ENCODE measurements around the gene SLC12A8.

SLC12A8 gene

DNA sequence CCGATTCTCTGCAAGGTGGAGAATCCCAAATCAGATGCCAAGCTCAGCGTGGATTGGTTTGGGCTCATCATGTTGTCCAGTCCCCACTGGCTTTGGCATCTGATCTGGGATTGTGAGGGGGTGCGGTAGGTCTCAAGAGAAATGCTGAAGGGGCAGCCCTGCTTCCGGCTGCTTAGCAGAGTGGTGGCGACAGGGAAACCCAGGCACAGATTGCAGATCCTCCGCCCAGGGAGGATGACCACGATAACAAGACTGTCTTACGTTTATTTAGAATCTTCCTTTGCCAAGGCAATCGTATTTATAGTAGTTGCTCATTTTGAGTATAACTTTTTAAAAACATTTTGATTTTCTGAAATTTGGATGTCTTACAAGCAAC, 61.1 kb downstream of the SLC12A8 start:
- DNase-seq: no peak

DNA sequence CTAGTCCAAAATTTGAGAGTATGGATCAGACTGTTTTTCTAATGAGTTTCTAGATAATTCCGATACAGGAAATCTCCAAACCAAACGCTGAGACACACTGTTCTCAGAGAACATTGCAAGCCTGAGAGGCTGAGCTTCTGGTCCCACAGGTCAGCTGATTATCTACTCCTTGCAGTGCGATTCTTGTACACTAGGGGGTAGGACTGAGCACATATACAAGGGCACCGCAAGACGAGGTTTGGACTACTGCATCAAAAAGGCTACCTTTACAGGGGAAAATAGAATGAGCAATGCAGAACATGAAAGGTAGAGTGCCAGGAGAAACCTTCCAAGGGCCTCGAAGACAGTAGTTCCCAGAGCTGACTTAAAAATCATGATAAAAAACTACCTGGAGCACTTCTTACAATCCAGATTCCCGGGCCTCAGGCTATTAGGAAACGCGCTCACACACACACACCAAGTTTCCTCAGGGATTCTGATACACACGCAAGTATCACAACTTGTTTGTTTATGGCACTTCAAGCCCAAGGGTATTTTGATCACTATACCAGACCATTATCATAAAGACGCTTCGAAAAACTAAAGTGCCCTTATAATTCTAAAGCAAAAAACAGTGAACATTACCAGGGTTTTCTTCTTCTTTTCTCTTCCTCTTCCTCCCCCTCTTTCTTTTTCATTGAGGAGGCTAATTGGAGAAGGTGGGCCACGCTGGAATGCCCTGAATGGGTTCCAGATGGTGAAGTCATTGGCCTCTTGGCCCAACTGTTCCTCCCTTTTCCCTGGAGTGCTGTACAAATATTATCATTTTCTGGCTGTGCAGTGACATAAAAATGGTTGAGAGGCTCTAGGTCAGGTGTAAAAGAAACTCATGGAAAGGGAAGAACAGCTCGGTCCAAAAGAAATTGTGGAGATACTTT, 61.8 kb downstream of the SLC12A8 start:
- DNase-seq: peak; percentile 67 to 73

DNA sequence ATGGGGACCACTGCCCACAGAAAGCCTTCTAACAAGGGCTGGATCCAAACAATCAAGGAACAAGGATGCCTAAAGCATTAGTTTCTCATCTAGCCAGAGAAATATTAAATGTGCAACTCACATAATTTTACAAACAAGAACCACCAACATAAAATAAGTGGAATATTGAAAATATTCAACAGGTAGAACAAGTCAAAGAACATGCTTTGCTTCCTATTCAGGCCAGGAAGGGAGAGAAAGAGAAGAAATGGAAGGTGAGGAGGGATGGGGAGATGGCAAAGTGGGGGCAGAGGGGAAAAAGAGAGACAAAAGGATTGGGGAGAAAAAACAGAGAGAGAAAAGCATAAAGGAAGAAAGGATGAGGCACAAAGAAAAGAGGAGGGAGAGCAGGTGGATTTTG, 63.1 kb downstream of the SLC12A8 start:
- no peak for DNase-seq

DNA sequence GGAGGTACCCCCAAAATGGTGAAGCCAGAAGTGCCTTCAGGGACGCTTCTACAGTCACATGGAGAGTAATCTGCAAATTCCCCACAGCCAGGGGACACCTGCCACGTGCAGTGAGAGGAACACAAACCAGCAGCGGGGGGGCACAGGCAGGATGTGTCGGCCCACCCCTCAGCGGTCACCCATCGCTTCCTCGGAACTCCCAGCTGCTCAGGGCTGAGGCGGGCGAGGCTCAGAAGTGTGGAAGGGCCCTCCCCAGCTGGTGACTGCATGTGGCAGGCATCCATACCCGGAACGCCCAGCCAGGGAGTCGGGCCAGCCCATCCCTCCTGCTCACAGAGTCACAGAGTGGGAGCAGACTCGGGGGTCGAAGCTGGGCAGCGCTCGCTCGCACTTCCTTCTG, 63.7 kb downstream of the SLC12A8 start:
- DNase-seq: no peak

DNA sequence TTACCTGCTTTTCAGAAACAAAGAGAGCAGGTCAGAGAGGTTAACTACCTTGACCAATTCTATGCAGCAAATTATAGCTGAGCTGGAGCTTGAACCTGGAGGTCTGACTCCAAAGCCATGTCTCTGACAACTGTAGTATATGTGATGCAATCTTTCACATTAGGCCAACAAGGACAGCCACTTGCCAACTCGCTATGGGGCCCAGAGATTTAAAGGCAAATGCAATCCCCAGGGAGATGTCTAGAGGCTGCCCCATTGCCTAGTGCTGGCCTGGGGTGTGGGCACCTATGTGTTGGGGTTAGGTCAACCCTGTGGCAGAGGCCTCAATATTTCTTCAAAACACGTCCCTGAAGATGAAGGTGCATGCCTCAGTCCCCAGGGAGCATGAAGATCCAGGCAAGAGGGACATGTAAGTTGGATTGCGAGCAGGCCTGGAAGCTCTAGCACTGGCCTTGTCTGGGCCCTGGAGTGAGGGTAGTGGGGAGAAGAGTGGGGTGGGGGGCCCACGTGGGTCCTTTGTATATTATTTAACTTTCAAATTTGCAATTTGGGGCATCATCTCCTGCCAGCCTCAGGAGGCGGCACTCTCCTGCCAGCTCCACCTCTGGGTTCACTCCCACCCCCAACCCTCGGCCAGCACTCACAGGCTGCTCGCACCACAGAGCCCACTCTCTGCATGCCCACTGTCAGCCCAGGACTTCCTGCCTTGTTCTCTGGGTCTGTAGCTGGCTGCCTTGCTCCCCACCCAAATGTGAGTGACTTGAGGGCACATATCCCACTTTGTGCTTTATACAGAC, 64.3 kb downstream of the SLC12A8 start:
- no peak for DNase-seq

DNA sequence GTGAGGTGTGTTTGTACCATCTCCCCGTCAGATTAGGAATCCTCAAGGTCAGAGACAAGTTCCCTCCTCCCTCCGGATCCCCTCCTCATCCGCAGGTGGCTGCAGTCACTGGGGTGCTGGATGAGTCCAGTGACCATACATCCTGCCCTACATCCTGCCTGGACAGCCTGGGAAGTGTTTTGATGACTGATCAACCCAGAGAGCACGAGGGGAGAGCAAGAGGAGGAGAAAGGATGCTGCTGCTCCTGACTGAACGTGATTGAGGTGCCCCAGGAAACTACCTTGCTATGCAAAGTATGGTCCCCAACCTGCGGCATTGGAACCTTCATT, 65.1 kb downstream of the SLC12A8 start:
- no peak for DNase-seq

DNA sequence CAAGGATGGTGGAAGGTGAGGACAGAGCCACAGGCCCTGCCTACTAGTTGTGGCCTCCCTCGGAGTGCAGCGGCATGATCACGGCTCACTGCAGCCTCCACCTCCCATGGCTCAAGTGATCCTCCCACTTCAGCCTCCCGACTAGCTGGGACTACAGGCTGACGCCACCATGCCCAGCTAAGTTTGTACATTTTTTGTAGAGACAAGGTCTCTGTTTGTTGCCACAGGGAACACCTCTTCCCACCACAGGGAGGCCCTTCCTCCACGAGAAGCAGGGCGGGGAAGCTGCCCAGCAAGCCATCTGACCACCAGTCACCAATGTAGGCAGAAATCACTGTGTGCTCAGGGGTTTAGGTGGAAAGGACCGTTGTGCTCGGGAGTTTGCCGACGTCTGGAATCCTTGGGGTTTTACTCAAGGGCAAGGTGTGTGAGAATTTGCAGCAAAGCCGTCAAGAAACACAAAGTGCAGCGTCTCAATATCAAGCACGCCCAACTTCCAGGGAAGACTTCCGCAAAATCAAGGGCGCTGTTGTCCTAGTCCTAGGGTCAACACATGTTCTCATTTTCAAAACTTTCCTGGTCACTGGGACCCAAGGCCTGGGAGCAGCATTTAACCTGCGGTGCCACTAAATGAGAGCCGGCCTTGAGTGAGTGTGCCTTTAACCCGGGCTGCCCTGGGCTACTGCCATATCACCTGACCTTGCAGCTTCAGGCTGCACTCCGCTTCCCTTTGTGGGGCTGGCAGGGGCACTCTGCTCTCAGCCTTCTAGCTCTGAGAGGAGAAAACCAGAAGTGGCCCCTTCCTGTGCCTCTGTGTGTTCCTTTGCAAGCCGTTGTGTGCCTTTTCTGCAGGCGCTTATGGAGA, 65.7 kb downstream of the SLC12A8 start:
- peak; percentile 77 for DNase-seq

DNA sequence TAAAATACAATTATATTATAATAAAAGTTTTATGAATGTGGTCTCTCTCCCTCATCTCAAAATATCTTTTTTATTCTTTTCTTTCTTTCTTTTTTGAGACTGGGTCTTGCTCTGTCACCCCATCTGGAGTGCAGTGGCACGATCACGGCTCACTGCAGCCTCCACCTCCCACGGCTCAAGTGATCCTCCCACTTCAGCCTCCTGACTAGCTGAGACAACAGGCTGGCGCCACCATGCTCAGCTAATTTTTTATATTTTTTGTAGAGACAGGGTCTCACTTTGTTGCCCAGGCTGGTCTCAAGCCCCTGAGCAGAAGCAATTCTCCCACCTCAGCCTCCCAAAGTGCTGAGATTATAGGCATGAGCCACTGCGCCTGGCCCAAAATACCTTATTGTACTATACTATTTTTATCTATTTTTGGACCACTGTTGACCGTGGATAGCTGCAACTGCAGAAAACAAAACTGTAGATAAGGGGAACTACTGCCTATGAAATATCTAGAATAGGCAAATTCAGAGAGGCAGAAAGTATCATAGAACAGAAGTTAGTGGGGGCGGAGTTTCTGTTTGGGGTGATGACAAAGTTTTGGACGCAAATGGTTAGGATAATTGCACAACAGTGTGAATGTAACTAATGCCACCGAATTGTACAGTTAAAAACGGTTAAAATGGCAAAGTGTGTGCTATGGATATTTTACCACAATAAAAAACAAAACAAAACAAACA, 66.6 kb downstream of the SLC12A8 start:
- no peak for DNase-seq

DNA sequence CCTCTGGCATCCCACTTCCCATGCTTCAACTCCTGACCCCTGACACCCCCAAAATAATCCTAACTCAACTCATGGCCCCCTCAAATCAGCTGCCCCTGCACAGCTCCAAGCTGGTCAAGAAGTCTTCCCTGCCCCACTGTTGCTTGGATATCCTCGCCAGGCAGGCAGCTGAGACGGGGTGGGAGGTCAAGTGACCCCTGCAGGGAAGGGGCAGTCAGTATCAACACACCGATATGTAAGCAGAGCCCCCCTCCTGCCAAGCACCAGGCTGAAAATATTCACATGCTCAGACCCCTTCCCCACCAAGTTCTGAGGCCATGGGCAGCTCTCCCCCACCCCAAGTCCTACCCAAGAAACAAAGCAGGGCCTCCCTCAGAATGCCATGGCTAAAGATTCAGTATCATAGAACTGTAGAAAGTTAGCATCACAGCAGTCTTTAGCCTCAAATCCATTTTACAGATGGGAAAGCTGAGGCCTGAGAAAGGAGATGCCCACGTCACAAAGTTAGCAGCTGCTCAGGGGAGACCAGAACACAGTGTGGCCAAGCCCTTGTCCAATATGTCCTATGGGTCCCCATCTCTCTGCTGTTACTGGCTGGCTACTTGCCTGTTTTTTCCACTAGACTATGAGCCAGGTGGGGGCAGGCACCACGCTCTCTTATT, 67.8 kb downstream of the SLC12A8 start:
- DNase-seq: no peak

DNA sequence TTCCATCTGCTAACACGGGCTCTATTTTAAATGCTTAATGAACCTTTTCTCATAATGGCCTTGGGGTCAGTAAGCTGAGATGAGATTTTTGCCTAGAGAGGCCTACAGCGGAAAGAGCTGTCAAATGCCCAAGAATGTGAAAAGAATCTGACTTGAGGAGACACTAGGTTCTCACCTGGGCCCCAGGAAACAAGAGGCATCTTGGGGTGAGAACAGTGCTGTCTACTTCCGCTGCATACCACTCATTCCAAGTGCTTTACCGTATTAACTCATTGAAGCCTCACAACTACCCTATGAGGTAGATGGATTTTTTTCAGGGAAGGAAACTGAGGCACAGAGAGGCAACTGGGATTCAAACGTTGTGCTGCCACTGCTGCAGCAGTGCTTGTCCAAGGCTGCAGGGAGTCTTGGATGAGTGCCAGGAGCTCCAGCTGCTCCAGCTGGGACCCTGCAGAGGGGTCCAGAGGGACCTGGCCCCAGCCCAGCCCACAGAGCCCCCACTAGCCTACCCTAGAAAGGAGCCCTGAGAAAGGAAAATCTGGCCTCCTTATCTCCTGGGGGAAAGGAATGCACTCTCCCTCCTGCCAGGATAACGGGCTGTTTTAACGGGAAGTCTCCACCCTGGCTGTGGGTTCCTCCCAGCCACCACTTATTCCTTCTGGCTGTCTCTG, 68.4 kb downstream of the SLC12A8 start:
- no peak for DNase-seq

DNA sequence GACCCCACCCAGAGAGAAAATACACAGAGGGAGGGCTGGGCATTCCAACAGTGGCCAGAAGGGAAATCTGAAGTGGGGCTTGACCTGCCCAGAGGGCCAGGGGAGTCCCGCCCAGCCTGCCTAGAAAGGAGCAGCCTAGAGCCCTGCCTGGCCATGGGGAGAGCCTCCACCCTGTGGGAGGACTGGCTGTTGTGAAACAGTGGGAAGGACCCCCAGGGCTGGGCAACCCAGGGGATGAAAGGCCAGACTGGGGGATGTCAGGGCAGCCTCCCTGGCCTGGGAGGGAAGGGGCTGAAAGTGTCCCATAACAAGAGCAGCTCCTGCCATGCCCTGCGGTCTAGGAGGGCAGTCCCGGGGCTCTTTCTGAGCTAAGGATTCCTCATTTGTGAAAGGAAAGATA, 69.0 kb downstream of the SLC12A8 start:
- DNase-seq: no peak

DNA sequence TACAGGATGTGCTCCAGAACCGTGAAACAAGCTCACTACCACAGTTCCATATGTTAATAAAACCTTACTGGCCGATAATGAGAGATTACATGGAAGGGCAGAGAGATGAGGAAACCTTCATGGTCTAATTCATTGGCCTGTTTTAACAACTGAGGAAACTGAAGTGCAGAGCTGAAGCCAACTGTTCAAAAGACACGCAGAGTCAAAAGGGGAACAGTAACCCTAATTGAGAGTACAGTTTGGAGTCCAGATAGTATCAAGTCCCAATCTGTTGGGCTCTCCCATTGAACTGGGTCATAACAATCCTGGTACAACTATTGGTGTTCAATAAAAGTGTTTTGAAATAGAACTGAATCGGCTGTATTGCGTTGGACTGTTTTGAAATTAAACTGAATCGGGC, 69.6 kb downstream of the SLC12A8 start:
- no peak for DNase-seq

DNA sequence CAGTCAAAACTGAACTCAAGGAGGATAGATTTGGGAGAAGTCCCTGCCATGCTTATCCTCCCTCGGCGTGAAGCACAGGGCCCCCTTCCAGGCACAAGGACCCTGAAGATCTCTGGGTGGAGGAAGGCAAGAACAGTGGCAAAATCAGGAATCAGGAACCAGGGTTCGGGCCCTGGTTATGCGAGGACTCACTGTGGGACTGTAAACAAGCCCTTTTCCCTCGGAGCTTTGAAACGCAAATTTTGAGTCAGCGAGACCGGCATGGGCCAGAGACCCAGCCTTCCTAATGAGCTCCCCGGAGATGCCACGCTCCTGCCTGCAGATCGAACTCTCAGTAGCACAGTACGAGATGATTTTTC, 70.1 kb downstream of the SLC12A8 start:
- DNase-seq: no peak

DNA sequence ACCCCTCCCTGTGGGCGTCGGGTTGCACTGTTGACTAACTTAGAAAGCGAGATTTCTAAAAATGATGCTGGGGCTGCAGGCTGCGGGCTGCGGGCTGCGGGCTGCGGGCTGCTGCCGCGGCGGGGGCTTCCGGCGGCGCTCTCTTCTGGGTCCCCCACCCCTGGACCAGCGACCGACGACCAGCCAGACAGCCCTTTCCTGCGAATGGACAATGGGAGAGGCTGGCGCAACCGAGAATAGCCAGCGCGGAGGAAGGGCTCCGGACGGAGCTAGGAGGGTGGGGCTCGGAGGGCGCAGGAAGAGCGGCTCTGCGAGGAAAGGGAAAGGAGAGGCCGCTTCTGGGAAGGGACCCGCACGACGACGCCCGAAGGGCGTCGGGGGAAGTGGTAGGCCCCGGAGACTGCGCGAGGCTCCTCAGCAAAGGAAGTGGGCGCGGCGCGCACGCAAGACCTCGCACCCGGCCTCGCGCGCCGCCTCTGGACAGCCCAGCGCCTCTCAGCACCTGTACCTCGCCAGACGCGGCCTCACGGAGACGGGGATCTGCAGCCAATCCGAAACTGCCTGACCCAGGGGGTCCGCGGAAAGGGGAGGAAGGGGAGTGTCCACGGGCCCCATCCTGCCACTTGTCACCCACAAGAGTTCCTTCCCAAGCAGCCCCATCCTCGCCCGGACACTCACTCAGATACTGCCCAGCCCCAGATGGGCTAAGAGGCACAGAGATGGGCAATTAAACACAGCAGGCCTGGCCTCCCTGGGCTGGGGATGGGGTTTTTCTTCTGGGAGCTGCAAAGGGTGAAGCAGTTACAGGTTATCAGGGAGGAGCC, 70.7 kb downstream of the SLC12A8 start:
- peak in 1 of 2 experiments; percentile 21 for DNase-seq

DNA sequence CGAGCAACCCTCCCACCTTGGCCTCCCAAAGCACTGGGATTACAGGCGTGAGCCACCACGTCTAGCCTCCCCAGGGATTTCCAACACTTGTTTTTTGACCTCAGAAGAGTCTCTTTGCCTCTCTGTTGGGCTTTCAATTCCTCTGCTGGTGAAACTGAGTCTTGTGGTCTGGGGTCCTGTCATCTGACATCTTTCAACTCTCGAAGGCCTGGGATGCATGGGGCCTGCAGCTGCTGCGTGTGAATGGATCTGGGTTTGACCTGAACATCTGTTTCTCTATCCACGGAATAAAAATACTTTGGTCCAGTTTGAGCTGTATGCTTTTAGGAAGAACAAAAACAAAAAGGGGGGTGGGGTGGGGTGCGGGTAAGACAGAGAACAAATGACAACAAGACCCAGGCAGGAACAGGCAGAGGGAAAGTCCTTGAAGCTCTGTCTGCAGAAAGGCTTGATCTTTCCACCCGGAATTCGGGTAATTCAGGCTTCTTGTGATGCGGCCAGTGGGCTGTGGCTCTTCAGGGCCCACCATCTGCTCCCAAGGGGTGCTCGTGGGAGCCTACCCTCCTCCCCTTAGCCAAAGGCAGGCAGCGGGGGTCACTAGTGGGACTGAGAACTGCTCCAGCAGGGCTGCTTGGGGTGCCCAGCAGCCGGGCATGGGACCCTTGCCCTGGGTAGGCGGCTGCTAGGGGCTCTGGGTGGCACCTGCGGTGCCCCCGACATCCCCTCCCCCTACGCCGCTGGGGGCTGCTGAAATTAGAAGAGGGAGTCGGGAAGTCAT, 71.5 kb downstream of the SLC12A8 start:
- no peak for DNase-seq

DNA sequence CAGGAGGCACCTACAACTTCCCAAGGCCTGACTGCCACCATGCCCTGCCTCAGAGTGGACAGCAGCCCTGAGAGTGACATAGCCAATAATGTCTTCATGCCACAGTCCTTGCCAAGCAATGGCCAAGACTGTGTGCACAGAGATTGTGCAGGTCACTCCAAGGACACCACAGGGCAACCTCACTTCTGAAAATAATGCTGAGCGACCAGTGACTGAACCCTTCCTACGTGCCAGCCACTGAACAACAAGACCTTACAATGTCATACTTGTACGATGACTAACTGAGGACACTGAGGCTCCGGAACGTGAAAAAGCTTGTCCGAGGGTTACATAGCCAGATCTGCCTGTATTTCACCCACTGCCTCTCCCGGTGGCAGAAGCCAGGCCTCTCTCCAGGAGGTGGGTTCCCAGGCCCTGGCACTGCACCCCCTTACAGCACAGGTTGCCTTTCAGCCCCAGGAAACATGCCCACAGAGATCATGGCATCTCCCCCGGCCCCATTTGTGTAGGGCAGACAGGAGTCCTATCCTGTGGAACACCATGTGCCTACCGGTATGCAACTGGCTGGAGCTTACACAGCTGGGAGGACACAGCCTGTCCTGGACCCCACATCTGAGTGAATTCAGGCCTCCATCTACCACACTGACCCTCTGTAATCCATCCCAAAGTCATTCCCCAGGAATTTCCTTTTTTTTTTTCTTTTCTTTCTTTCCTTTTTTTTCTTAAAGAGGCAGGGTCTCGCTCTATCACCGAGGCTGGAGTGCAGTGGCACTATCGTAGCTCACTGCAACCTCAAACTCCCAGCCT, 72.3 kb downstream of the SLC12A8 start:
- DNase-seq: no peak

DNA sequence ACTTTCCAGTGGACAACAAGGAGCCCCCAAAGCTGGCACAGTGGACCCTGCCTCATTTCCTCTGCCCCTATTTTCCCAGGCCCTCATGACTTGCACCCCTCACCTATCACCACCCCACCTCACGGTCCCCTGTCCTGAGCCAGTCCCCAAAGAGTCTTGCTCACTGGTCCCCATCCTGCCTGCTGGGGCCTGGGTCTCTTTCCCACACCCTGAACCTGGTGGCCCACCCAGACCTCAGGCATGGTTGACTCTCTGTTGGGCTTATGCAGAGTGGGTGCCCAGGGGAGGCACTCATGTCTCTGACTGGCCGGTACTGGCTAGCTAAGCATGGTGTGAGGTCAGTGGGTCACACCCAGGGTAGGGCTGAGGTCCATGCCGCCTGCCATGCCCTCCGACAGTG, 73.2 kb downstream of the SLC12A8 start:
- no peak for DNase-seq

DNA sequence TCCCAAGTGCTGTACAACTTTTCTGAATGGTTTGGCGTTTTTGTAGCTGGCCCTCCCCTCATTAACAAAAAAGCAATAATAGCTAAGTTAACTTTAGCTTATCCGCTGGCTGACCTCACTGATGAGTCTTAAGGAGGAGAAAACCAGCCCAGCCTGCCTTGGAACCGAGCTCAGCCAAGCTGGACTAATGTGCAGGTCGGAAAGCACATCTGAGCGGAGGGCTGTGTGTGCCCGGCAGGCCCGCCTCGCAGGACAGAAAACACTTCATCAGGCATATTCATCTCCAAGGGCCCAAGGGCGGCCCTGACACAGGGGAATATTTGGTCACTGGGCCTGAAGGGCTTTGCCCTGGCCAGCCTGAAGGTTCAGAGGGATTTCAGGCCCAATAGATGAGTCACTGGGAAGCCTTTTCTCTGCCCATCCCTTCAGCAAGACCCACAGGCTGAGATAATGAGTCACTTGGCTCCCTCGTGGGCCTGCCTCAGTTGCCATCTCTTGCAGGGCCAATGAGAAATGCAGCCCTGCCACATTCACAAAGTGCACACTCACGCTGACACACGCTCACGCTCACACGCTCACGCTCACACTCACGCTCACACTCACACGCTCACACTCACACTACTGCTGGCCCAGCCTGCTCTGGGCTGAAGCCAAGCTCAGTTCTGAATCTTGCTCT, 75.1 kb downstream of the SLC12A8 start:
- no peak for DNase-seq
